ENCODE measurements around the gene MYCBP.
"Not testable (repeated sequence)": the region's sequence is repeated elsewhere in the genome, so short reads cannot be mapped to it uniquely, and the experiment has no call there.

The MYCBP gene

DNA sequence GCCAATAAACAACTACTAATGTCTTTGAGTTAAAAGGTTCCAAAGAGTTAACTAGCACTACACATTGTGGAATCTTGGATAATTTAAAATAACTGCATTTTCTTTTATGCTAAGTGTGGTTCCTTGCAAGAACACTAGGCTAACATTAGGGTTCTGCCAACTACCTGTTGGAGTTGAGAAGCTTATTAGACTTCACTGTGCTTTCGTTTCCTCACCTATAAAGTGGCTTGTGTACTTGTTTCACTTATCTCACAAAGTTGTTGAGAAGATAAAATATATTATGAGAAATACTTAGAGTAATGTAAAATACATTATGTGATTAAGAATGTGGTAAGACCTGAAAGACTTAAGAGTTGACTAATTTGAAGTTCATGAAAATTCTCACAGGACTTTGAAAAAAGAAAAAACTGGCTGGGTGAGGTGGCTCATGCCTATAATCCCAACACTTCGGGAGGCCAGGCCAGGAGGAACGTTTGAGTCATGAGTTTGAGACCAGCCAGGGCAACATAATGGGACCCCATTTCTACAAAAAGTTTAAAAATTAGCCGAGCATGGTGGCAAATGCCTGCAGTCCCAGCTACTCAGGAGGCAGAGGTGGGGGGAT lies 7.9 kb downstream of the MYCBP start:
- DNase-seq: no peak

DNA sequence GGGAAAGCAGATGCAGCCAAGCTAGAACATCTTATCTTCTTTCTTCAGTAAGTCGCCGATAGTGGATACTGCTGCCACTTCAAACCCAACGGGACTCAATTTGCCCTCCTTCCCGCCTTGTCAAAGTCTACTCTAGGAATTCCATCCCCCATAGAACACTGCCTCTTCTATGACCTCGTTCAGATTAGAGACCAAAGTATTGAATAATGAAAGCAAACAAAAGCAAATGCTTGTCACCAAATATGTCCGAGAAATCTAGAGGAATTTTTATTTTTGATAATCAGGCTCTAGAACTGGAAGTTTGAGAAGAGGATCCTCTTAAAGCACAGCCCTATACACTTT lies 12.7 kb downstream of the MYCBP start:
- no peak for DNase-seq

DNA sequence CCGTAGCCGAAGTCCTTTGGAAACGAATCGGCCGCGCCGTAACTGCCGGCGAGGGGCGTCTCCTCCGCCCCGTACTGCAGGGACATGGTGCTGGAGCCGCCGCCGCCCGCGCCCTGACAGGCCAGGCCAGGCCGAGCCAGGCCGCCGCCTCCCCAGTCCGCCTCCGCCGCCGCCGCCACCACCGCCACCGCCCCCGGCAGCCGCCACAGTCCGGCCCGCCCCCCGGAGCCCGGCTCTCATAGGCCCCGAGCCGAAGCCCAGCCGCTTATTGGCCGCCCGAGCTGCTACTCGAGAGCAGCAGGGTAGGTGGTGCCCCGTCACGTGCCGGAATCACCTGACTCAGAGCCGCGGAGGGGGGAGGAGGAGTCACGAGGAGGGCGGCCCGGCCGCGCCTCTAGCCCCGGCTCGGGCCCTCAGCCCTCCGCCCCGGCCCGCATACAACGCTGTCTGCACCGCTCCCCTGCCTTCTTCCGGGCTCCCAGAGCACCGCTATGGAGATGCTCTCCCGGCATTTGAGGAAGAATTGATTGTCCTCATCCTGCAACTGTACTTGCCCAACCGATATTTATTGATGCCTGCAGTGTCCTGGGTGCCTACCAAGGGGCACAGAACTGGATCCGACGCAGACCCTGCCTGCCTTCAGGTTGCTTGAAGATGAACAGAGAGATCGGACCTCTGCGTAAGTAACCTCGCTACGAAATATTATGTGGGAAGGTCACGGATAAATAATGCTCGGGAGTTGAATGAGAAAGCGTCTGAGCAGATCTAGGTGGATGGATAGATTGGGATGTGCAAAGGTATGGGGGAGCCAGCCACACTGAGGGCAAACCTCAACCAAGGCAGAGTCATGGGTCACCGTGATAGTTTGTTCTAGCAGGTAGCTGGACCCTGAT lies 13.3 kb downstream of the MYCBP start, which contains the start of gene RRAGC:
Gene RRAGC (minus strand): TSS at position 212 of the 893 bp plus-strand sequence. CDS start 126 bp downstream, at position 86.
- DNase-seq: peak; percentile 96

DNA sequence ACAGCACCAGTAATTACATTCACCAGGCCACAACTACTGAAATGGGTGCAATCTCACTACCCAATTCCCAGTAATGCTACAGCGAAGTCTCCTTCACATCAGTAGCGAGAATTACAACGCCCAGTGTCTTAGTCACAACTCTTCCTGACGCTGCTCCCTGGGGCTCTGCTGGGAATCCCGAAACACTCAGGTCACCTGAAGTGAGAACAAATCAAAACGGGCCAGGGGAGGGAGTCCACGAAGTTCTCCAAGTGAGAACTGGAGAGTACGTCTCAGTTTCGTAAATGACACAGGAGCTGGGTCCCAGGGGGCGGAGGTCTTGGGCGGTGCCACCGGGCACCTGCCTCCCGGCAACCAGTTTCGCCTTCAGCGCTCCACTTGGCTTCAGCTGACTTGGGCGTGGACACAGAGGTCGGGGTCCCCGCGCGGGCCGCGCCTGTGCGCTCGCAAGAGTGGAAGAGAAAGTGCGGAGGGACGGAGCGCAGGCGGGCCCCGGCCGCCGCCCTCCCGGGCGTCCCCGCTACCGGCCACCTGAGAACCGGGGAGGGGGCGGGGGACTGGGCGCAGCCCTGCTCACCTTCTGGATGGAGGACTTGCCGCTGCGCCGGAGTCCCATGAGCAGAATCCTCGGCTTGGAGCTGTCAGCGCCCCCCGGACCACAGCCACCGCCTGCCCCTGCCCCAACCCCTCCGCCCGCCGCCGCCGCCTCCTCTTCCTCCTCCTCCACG lies 14.2 kb downstream of the MYCBP start:
- peak; percentile 60 for DNase-seq

DNA sequence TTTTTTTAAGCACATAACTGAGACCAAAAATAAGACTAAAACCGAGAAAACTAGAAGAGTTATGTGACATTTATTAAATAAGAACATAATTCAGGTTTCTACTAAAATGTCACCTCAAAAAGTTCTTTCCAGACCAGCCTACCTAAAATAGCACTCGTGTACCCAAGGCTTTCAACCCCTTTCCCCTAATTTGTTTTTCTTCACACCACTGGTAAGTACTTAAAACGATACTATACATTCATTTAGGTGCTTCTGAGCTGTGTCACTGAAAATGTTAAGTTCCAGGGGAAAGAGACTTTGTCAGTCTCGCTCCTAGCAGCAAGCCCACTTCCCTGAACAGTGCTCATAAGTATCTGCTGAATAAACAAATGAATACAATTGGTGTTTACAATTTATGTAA lies 20.4 kb downstream of the MYCBP start:
- DNase-seq: no peak

DNA sequence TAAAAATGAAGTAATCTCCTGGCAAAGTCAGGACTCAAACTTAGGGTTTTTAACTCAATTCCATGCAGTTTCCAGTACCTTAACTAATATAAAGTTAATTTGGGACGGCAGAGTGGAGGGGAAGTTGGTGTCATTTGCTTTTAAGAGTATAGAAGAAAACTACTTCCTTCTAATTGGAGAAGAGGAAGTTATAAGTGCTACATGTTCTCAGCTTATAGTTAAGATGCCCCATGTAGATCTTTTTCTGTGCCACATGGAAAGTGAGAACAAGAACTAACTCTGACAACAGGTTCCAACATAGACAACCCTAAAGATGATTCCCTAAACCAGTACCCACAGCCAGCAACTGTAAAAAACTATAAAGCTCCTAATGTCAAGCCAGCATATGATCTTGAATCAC lies 25.1 kb downstream of the MYCBP start:
- no peak for DNase-seq

DNA sequence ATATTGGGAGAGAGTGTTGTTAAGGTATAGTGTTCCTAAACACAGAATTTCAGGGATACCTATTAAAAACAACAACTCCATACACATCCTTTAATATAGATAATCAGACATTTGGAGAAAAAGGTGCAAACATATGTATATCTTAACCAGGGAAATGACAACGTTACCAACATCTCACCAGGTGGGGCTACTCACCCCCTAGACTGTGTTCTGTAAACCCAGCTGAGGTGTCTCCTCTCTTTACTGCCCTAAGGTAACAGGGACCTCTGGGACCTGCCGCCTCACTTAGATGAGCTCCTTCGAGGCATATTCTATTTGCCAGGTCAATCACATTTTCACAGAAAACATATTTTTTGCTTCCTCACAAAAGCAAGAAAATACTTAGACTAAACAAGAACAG lies 26.9 kb downstream of the MYCBP start:
- DNase-seq: no peak

DNA sequence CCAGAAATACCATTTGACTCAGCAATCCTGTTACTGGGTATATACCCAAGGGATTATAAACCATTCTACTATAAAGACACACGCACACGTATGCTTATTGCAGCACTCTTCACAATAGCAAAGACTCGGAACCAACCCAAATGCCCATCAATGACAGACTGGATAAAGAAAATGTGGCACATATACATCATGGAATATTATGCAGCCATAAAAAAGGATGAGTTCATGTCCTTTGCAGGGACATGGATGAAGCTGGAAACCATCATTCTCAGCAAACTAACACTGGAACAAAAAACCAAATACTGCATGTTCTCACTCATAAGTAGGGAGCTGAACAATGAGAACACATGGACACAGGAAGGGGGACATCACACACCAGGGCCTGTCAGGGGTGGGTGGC lies 28.1 kb downstream of the MYCBP start:
- not testable (repeated sequence) for DNase-seq

DNA sequence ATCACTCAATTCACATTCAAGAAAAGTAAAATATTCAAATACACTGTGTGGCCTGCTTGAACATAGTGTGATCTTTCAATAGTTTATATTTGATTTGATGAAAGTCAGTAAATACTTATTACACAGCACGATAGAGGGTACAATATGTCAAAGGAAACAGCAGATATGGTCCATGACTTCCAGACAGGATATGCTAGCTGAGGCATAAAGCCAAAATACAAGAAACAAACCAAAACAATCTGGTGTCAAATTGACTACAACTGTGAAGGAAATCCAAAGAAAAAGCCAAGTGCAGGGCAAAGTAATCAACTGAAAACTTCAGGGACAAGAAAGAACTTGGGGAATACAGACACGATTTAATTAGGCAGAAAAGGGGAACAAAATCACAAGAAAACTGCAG lies 32.9 kb downstream of the MYCBP start:
- no peak for DNase-seq

DNA sequence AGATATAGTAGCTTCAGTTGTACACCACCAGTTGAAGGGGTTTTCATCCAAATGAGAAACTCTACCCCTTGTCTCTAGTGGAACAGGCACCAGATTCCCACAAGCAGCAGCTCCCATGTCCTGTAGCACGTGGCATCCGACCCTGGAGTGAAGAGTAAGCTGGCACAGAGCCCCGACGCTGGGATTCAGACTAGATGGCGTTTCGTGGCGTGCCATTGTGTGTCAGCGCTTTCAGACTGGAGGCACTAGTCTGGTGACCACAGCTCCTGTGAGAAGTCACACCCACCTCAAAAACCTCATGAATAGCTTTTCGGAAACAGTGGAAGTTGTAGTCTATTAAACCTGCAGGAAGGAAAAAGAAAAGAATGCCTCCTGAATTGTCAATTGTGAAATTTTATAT lies 33.8 kb downstream of the MYCBP start:
- DNase-seq: no peak

DNA sequence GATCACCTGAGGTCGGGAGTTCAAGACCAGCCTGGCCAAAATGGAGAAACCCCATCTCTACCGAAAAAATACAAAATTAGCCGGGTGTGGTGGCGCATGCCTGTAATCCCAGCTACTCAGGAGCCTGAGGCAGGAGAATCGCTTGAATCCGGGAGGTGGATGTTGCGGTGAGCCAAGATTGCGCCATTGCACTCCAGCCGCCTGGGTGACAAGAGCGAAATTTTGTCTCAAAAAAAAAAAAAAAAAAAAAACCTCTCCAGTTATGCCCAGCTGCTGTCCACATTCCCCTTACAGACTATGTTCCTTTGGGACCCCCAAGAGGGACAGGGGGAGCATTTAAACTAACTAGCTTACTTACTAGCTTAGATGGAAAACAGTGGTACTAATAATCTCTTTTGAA lies 36.8 kb downstream of the MYCBP start:
- not testable (repeated sequence) for DNase-seq

DNA sequence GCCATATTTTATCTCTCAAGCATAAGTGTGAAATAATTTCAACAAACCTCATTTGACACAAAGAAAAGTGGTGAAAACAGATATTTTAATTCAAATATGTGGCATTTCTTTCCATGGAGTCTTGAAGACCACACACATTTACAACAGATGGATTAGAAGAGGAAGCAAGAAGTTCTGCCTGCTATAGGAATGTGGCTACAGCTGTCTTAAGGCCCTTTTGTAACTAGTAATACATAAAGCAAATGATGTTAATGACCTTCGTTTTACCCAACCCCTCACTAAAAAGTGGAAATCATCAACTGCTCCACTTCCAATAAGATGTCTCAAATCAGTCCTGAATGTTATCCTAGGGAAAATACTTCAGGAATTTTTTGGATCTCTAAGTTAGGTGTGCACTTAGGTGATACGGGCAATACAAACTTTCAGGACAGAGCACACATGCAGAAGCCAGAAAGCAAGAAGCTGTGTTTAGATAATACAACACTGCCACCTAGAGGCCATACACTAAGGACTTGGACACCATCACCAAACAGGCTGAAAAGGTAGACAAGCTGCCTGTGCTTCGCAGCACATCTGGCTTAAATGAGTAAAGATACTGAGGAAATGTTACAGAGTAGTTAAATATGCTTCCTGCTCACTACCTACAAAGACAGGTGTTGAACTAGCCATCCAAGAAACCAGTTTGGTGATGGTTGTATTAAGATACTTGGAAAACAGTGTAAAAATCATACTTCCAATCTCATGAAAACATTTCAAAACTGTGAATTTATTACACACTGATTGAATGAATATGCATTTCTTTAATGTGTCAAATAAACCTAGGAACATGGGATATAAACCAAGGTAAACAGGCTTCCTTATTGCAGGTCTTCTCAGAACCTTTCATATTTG lies 38.0 kb downstream of the MYCBP start:
- peak; percentile 7 for DNase-seq

DNA sequence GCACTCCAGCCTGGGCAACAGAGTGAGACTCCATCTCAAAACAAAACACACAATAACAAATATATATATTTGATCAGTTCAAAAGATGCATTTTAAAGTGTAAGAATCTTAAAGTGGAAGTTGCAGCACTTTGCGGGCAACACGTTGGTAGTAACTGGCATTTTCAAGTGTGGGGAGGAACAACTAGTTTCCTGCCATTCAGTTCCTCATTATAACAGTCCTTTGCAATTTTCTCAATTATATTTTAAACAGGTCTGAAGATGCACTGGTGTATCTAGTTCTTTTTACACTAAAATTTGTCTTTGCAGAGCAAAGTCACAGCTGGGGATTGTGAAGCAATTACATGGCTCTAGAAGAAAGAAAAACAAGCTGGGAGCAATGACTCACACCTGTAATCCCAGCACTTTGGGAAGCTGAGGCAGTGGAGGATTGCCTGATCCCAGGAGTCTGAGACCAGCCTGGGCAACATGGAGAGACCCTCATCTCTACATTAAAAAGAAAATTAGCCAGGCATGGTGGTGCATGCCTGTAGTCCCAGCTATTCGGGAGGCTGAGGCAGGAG lies 38.8 kb downstream of the MYCBP start:
- no peak for DNase-seq

DNA sequence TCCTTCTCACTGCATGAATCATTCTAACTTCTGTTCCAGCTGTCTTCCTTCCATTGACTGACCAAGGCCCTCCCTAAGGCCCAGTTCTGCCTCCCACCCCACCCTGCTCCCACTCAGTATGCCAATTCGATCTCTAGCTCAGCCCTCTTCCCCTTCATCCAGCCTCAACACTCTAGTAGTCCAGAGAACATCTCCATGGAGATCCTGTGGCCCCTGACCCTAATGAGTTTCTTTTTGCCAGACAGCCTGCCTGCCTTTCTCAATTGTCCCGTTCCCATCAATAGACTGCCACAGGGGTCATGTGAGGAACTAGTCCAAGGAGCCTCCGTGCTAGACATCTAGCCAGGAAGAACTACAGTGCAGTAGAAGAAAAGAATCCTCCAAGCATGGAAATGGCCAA lies 40.0 kb downstream of the MYCBP start:
- no peak for DNase-seq

DNA sequence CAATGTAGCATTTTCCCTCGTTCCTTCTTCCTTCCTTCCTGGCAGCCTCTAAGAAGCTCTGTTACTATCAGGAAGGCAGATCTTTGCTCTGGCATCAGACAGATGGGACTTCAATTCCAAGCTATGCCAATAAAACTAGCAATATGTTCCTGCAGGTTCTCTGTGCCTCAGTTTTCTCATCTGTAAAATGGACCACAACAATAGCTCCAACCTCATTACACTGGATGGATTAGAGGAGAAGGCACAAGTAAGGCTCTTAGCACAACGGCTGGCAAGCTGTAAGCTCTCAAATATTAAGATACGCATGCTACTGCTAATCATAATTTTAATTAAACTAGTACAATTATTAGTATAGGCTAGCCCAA lies 40.8 kb downstream of the MYCBP start:
- no peak for DNase-seq

DNA sequence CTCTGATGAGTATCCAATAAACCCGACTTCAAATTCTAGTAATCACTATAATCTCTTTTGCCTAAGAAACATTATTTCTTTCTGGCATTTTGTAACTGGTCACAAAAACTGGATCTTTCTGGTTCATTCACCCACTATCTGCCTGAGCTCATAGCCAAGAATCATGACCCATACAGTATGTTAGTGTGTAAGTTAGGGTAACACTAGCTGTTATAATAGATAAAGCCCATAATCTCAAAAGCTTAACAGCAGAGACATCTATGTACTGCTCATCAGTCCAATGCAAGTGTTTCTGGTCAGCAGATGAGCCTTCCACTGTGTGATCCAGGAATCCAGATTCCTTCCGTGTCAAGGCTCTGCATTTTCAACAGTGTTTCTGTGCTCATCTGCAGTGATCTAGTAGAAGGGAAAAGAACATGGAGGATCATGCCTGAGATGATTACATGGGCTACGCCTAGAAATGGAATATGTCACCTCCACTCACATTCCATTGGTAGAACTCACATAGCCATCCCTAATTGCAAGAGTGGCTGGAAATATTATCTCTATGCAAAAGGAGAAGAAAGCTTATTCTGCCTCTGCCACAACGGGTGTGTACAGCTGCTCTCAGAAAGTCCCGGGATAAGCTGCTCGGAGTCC lies 41.3 kb downstream of the MYCBP start:
- no peak for DNase-seq

DNA sequence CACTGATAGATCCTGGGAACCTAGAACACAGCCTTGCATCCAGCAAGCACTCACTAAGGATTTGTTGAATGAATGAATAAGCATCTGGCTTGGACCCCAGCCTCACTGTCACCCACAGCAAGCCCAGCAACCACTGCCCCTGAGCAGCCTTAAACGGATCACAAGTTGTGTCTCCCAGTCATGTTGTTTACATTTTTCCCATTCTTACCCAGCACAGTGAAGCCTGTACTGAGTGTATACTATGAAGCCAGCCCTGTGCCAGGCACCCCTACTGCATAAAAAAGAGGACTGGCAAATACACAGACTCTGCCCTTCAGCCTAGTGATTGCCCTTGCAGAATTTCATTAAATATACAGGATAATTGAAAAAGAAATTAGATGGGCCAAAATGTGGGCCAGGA lies 43.8 kb downstream of the MYCBP start:
- DNase-seq: no peak

DNA sequence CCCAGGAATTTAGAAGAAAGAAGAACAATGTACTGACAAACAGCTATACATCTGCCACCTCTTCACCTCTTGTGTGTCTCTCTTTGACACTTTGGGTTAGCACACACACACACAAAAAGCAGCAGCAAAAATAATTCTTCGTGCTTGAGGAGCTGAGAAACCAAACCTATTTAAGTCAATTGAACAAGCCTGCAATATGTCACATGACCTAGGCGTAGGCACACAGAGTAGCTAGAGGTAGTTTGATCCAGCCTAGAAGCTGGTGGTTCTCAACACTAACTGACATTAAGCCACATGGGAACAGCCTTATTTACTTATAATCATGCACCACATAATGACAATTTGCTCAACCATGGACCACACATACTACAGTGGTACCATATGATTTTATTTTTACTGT lies 45.8 kb downstream of the MYCBP start:
- DNase-seq: no peak

DNA sequence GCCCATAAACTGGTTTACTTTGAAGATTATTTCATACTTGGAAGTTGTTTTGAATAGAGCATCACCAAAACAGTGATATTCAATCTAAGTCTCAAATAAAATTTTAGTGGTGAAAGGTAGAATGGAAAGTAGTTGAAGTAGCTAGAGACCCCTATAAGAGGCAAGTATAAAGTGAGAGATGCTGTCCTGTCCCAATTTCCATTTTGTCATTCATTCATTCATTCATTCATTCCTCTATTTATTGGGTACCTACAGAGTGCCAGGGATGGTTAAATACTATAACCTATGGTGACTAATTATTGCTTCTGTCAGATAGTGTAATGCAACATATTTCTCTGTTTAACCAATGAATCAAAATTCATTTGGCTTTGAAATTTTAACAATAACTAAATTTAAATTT lies 46.3 kb downstream of the MYCBP start:
- no peak for DNase-seq

DNA sequence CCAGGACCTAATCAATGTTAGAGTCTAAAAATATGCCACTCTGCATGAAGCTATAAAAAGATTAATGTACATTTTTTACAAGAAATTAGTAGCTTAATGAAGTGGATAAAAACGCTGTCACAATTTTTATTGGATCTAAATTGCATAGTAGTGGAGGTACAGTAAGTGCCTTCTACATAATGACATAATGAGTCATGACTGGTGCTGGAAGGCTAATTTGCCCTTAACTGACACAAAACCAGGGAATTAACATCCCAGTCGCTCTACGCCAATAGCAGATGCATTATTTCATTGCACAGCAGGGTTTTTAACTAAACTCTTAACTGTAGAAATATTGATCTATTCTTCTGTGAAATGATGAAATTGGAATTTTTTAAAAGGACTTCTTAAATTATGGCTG lies 46.9 kb downstream of the MYCBP start:
- DNase-seq: no peak

DNA sequence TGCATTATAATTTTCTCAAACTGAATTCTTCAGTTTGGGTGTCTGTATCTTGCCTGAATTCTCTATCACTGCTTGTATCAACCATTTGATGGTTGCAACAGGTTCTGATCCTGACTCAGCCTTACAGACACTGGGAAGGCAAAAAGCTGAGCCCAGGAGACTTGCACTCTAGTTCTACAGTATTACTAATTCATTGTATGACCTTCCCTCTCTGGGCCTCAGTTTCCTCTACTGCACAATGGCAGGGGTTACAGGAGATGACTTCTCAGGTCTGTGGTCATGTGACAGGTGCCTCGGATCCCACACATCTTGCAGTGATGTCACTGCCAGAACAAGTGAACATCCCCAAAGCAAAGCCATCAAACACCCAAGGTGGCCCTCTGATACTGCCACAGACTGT lies 52.3 kb downstream of the MYCBP start:
- no peak for DNase-seq

DNA sequence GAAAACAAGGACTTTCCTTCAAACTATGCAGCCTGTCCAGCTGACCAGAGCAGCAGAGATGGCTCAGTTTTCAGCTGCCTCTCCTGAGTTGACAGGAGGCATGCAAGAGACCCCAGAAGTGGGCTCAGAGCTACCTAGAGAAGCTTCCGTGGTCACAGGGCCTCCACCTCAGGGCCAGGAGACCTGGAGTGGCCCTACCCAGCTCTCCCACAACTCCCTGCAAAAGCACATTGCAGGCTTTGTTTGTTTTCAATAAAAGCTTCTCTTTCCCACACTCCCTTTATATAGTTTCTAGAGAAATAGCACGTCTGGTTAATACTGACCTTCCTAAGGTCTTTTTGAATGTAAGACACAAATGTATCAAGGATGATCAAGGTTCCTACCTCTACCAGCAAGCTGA lies 53.6 kb downstream of the MYCBP start:
- no peak for DNase-seq

All from CD4-positive, alpha-beta T cell treated with Interferon gamma for 1 hour (primary cell).